RWPE1 (cell line): ENCODE measurements around the gene NADK.

Experiments used
- CTCF ChIA-PET: fragments of 350-600 bp; sonication (Branson Sonifier 250); formaldehyde crosslinking; extraction: SDS; loops from one replicate; lab custom pipeline; 2021; lab: Yijun Ruan, JAX
- POLR2A ChIA-PET: fragments of 400-600 bp; formaldehyde crosslinking; extraction: SDS; loops from one replicate; lab custom pipeline; 2020; ENCODE audit warnings: antibody characterized with exemption; ENCODE audit not compliant: low non-redundant PET; lab: Yijun Ruan, JAX
- DNase-seq: peaks from one replicate; pipeline ENCODE4 v3.0.0; 2012; ENCODE audit warnings: low spot score
- H3K27ac ChIP-seq: fragments of 450-650 bp; 2 replicates; pipeline ENCODE4 v1.5.1; 2017
- TF ChIP-seq, protein P1 (sequence below): fragments of 450-650 bp; conservative IDR thresholded peaks from 2 replicates; pipeline ENCODE4 v1.5.1; 2017; ENCODE audit warnings: low read depth, mild to moderate bottlenecking

NADK gene

DNA sequence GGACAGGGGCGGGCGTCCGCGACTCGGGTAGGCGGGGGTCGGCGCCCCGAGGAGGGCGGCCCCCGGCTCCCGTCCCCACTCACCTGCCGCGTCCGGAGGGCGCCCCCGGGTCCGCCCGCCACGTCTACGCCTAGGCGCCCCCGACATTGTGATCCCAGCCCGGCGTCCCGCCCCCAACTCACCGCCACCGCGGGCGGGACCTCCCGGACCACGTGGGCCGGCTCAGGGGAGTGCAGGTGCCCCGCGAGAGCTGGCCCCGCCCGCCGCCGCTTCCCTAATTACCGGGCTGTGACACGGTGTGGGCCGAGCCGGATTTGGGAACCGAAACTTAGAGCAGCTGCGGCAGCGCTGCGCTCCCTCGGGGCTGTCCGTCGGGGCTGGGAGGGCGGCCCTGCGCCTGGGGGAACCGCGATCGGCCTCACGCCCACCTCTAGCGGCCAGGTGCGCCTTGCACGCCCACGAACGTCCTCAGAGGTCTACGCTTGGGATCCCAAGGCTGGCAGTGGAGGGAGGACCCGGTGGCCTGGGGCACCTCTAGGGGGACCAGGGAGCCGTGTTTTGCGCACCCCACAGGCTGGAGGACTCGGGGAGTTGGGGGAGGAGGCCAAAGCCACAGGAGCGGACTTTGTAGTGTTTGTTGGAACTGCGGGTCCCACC is 521 bp upstream of the NADK start:
- peak overlapping the region; percentile 91 for H3K27ac ChIP-seq
- ChIA-PET POLR2A (interaction anchor here (0.5 to 0.8 kb wide), 3 partner anchors 28 to 354 kb away, joined by 3 read pairs; no protein-coding TSS in a partner anchor), CTCF (interaction anchor here (0.7 to 1.7 kb wide), 4 partner anchors 10 to 130 kb away, joined by 3 to 6 read pairs (median 3); no protein-coding TSS in a partner anchor)
- TF ChIP-seq, protein P1, sequence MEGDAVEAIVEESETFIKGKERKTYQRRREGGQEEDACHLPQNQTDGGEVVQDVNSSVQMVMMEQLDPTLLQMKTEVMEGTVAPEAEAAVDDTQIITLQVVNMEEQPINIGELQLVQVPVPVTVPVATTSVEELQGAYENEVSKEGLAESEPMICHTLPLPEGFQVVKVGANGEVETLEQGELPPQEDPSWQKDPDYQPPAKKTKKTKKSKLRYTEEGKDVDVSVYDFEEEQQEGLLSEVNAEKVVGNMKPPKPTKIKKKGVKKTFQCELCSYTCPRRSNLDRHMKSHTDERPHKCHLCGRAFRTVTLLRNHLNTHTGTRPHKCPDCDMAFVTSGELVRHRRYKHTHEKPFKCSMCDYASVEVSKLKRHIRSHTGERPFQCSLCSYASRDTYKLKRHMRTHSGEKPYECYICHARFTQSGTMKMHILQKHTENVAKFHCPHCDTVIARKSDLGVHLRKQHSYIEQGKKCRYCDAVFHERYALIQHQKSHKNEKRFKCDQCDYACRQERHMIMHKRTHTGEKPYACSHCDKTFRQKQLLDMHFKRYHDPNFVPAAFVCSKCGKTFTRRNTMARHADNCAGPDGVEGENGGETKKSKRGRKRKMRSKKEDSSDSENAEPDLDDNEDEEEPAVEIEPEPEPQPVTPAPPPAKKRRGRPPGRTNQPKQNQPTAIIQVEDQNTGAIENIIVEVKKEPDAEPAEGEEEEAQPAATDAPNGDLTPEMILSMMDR: peak; percentile 20; the same call in 1 of the 2 replicates
- peak; percentile 81 for DNase-seq

DNA sequence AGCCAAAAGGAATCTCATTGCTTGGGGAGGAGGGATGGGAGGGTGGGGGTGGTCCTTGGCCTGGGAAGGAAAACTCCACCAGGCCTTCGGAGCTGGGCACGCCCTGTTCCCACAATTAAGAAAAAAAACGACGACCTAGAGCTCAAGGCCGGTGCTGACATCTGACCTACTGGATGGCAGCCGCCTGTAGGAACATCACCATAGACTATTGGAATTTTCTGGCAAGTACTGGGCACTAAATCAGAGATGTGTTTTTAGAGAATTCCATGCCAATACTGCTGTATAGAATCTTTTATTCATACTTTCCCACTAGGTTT is 729 bp downstream of the NADK start:
- ChIA-PET POLR2A (no interaction called here), CTCF (interaction anchor here (0.5 to 1.7 kb wide), 3 partner anchors 14 to 267 kb away, joined by 3 to 6 read pairs (median 4); no protein-coding TSS in a partner anchor)
- H3K27ac ChIP-seq: peak overlapping the region; percentile 91
- TF ChIP-seq, protein P1: no peak
- no peak for DNase-seq

DNA sequence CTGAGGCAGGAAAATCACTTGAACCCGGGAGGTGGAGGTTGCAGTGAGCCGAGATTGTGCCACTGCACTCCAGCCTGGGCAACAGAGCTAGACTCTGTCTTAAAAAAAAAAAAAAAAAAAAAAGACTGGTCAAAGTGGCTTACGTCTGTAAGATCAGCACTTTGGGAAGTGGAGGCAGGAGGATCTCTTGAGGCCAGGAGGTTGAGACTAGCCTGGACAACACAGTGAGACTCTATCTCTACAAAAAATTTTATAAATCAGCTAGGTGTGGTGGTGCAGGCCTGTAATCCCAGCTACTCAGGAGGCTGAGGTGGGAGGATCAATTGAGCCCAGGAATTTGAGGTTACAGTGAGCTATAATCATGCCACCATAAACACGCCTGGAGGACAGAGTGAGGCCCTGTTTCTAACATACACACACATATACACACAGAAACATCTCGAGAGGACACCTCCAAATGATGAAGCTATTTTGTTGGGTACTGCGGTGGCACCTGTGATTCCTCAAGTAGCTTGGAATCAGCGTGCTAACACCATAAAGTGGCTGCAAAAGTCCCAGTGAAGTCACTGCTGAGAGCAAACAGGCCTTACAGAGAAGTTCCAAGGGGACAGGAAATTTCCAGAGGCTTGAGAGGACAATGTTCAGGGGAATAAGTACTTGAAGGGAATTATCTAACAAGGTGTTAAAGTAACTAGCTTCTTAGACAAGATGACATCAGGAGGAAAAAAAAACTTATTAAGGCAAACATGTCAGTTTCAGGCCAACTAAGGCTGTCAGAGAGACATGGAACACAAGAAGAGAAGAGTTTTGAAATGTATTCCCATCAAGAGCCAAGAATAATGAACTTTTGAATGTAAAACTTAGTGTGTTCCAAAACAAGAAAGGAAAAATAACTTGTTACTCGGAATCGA is 1.3 kb downstream of the NADK start:
- POLR2A ChIA-PET: interaction anchor here (0.5 kb wide), 1 partner anchor 112 kb away, joined by 4 read pairs; no protein-coding TSS in a partner anchor
- H3K27ac ChIP-seq: peak overlapping the region; percentile 91
- CTCF ChIA-PET: interaction anchor here (0.5 to 1.7 kb wide), 5 partner anchors 14 to 266 kb away, joined by 3 to 6 read pairs (median 3); no protein-coding TSS in a partner anchor
- DNase-seq: no peak
- TF ChIP-seq, protein P1: no peak

DNA sequence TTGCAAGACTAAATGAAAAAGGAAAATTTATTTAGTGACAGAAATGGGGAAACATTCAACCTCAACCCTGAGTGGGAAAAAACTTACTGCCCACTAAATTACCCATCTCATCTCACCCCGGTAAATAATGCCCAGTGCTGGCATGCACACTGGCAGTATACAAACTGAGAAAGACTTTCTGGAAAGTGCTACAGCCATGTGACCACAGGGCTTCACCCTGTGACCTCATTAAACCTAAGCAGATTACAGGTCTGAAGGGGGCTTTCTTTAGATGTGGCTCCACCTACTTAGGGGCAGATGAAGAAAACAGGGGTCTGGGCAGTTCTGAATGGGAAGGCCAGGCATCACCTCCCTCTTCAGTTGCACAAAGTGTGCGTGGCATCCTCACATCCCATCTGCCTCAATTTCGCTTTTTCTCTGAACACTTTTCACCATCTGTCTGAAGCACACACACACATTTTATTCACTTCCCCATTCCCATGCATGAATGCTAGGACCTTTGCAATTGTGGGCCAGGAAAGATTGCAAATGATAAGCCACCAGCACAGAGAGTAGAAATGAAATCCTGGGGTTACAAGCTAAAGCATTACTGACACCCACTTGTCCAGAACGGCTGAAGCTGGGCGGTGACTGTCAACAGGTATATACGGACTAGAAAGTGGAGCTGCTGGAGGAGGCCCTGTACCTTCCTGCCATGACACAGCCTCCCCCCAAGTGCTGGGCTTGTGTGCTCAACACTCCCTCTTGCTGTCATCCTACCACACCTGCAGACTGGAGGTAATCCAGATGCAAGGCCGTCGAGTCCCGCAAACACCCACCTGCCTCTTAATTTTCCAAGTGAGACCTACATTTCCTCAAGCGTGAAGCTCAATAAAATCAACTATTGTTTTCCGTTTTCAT is 2.7 kb downstream of the NADK start:
- no peak for DNase-seq
- POLR2A ChIA-PET: interaction anchor here (0.6 kb wide), 1 partner anchor 99 kb away, joined by 3 read pairs; no protein-coding TSS in a partner anchor
- TF ChIP-seq, protein P1: no peak
- CTCF ChIA-PET: no interaction called here
- peak overlapping the region; percentile 36 for H3K27ac ChIP-seq

DNA sequence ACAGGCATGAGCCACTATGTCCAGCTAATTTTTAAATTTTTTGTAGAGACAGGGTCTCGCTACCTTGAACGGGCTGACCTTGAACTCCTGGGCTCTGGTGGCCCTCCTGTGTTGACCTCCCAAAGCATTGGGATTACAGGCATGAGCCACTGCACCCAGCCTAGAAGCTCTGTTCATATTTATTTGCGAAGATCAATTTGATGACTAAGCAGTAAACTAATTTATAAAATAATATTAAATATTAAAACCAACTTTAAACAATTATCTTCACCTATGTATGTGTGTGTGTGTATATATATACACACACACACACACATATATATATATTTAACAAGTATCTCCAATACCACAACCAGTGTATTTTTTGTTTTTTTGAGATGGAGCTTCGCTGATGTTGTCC is 4.4 kb downstream of the NADK start:
- H3K27ac ChIP-seq: no peak overlapping the region
- TF ChIP-seq, protein P1: no peak
- CTCF ChIA-PET: no interaction called here
- POLR2A ChIA-PET: no interaction called here
- DNase-seq: no peak
